K562 (cell line): ENCODE results near the gene ZMYND8.

Experiments used
- CEBPB ChIP-seq: fragments of 450-650 bp; IDR thresholded peaks from 2 replicates; pipeline ENCODE4 v1.6.1; 2016; ENCODE audit warnings: missing genetic modification characterization, missing compliant biosample characterization
- CTCF ChIP-seq, 3 experiments: IDR thresholded peaks in 2 of 3; conservative IDR thresholded peaks in 1 of 3; 2 replicates each; pipeline ENCODE4 v1.5.1; 2011 to 2012; ENCODE audit warnings: low read length in 3 of 3, mild to moderate bottlenecking in 3 of 3, control low read depth in 2 of 3, improper control_type of control experiment in 1 of 3, inconsistent platforms in 1 of 3, low read depth in 1 of 3, mixed read lengths in 1 of 3, moderate library complexity in 1 of 3; ENCODE audit not compliant: insufficient read depth in 2 of 3
- ZNF165 ChIP-seq: fragments of 250-450 bp; sonication (Bioruptor Pico); IDR thresholded peaks from 2 replicates; pipeline ENCODE4 v1.4.0; 2020; ENCODE audit warnings: borderline replicate concordance

GRCh38 chr20:47247972-47248371, 108.5 kb downstream of the ZMYND8 start:
- no peak for TF ChIP-seq ZNF165 (CRISPR knock-in tag)
- no peak for TF ChIP-seq CEBPB
- TF ChIP-seq CTCF (IDR thresholded peaks at IDR 0.05 in 2 of 3, conservative IDR thresholded peaks at IDR 0.05 in 1 of 3; ENCODE audit: insufficient read depth in 2 of 3, low read depth in 1 of 3, low read length in 3 of 3), result no peak
